Mucosa of stomach (tissue), 1 donor: Measurements from ENCODE around the gene NTRK1.

Experiments
- H3K27me3 ChIP-seq: one replicate; pipeline ENCODE4 v1.7.0; 2013; ENCODE audit warnings: mild to moderate bottlenecking, low read length; ENCODE audit not compliant: control insufficient read depth, insufficient read depth
- H3K36me3 ChIP-seq: one replicate; pipeline ENCODE4 v1.7.0; 2013; ENCODE audit warnings: low read length; ENCODE audit not compliant: control insufficient read depth, insufficient read depth
- H3K4me1 ChIP-seq: one replicate; pipeline ENCODE4 v1.7.0; 2013; ENCODE audit warnings: mild to moderate bottlenecking, low read length; ENCODE audit not compliant: control insufficient read depth, insufficient read depth
- H3K4me3 ChIP-seq: one replicate; pipeline ENCODE4 v1.7.0; 2013; ENCODE audit warnings: low read length
- H3K9ac ChIP-seq: one replicate; pipeline ENCODE4 v1.7.0; 2013; ENCODE audit warnings: mild to moderate bottlenecking, low read length, moderate library complexity
- H3K9me3 ChIP-seq: one replicate; pipeline ENCODE4 v1.7.0; 2013; ENCODE audit warnings: mild to moderate bottlenecking, low read length, moderate library complexity; ENCODE audit not compliant: control insufficient read depth
- donor health status: Pancreatic carcinoma.

The NTRK1 gene

DNA sequence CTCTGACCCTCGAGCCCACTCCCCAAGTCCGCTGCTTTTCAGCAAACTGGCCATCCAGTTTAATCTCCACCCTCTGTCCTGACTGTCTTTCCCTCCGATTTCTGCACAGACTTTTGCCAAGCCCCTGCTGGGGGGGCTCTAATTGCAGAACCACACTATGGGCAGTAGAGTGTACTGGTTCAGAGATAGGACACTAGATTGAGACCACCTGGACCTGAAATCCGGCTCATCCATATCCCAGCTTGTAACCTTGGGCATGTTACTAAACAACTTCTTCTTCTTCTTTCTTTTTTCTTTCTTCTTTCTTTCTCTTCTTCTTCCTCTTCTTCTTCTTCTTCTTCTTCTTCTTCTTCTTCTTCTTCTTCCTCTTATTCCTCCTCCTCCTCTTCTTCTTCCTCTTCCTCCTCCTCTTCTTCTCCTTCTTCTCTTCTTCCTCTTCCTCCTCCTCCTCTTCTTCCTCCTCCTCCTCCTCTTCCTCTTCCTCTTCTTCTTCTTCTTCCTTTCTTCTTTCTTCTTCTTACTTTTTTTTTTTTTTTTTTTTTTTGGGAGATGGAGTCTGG lies 67.5 kb downstream of the NTRK1 start:
- Histone ChIP-seq H3K36me3 (no peaks in the 10 kb centered on the region), H3K9me3 (no peaks in the 10 kb centered on the region), H3K4me3 (no peak overlapping the region), H3K4me1 (peaks cover 18% of the 10 kb centered on the region), H3K9ac (no peak overlapping the region), H3K27me3 (peaks cover 69% of the 10 kb centered on the region)

DNA sequence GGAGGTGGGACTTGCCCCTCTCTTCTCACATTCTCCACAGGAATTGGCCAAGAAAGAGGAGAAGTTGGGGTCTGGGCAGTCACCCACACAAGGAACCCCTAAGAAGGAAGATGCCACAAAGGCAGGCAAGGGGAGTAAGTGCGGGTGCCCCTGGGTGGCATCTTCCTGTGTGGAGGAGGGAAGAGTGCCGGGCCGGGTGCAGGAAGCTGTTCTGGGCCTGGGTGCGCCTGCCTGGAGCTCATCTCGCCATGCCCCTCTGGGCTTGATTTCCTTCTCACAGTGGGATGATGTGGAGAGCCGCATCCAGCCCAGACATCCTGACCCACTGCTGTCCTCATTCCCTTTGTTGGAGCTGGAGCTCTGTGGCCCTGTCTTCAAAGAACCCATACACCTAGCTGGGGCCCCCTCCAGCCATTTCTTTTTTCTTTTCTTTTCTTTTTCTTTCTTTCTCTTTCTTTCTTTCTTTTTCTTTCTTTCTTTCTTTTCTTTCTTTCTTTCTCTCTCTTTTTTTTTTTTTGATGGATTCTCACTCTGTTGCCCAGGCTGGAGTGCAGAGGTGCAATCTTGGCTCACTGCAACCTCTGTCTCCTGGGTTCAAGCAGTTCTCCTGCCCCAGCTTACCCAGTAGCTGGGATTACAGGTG lies 69.1 kb downstream of the NTRK1 start:
- Histone ChIP-seq H3K9me3 (no peaks in the 10 kb centered on the region), H3K27me3 (peaks cover 53% of the 10 kb centered on the region), H3K36me3 (no peaks in the 10 kb centered on the region), H3K4me1 (peaks cover 14% of the 10 kb centered on the region), H3K4me3 (no peak overlapping the region), H3K9ac (no peak overlapping the region)

DNA sequence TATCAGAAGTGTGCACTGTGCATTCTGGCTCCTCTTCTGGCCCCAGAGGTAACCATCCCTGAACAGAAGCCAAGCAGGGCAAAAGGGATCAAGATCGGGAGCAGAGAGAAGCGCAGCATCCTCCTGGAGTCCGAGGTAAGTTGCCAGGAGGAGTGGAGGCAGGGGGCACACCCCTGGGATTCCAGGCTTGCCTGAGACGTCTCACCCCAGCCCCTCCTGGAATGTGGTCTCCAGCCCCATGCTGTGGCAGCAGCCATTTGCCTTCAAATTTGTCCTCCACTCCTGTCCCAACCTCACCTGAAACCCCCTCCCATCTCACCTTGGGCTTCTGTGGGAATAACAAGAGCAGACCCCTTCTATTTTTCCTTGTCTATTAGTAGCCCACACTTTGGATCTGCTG lies 69.8 kb downstream of the NTRK1 start:
- H3K27me3 ChIP-seq: peaks cover 45% of the 10 kb centered on the region

More for the DNA sequence above, 69.8 kb downstream of the NTRK1 start:
- Histone ChIP-seq H3K4me1 (peaks cover 14% of the 10 kb centered on the region), H3K36me3 (peaks cover 4% of the 10 kb centered on the region), H3K4me3 (no peak overlapping the region), H3K9me3 (no peaks in the 10 kb centered on the region), H3K9ac (no peak overlapping the region)
